Neural cell (in vitro differentiated cells): ENCODE data around the gene RAD51C. TPM values are rescaled to one million over a fixed set of nuclear protein-coding genes. Genes with fewer than 3 reads are reported as not detected.

Experiments used
- H2AFZ ChIP-seq: fragments of 200-600, 300-800 bp; sonication (generic), shearing (Covaris generic); 2 replicates; pipeline ENCODE4 v1.6.0; 2014; ENCODE audit warnings: low read depth, mild to moderate bottlenecking, antibody characterized with exemption, low read length, moderate library complexity
- H3F3A ChIP-seq: fragments of 200-600 bp; shearing (Covaris generic); 2 replicates; pipeline ENCODE4 v1.6.1; 2016; ENCODE audit warnings: mild to moderate bottlenecking, moderate library complexity, mixed read lengths, antibody characterized with exemption, low read length; ENCODE audit not compliant: insufficient read depth, poor library complexity, severe bottlenecking
- H3K27ac ChIP-seq: fragments of 200-600, 300-800 bp; sonication (generic), shearing (Covaris generic); 2 replicates; pipeline ENCODE4 v1.5.1; 2014; ENCODE audit warnings: mild to moderate bottlenecking, low read length, moderate library complexity
- H3K27me3 ChIP-seq: fragments of 300-800, 200-600 bp; sonication (generic), shearing (Covaris generic); 2 replicates; pipeline ENCODE4 v1.6.0; 2014; ENCODE audit warnings: mild to moderate bottlenecking, low read depth, low read length, moderate library complexity; ENCODE audit not compliant: insufficient read depth
- H3K36me3 ChIP-seq: fragments of 300-800, 200-600 bp; sonication (generic), shearing (Covaris generic); 2 replicates; pipeline ENCODE4 v1.5.1; 2014; ENCODE audit warnings: mild to moderate bottlenecking, antibody characterized with exemption, low read length, moderate library complexity; ENCODE audit not compliant: insufficient read depth
- H3K4me2 ChIP-seq: fragments of 300-800, 200-600 bp; sonication (generic), shearing (Covaris generic); 2 replicates; pipeline ENCODE4 v1.6.0; 2014; ENCODE audit warnings: mild to moderate bottlenecking, low read length
- H3K4me3 ChIP-seq: fragments of 300-800, 200-600 bp; sonication (generic), shearing (Covaris generic); 2 replicates; pipeline ENCODE4 v1.5.1; 2014; ENCODE audit warnings: mild to moderate bottlenecking, low read length, moderate library complexity
- H3K79me2 ChIP-seq: fragments of 200-600 bp; shearing (Covaris generic); replicated peaks from 2 replicates; pipeline ENCODE4 v1.6.0; 2014; ENCODE audit warnings: mild to moderate bottlenecking, low read length, moderate library complexity; ENCODE audit not compliant: insufficient read depth
- H3K9ac ChIP-seq: fragments of 300-800, 200-600 bp; sonication (generic), shearing (Covaris generic); 2 replicates; pipeline ENCODE4 v1.6.1; 2016; ENCODE audit warnings: mild to moderate bottlenecking, low read length, mixed read lengths
- H3K9me2 ChIP-seq: fragments of 200-600 bp; shearing (Covaris generic); 2 replicates; pipeline ENCODE4 v1.6.1; 2016; ENCODE audit warnings: mild to moderate bottlenecking, low read length, mixed read lengths; ENCODE audit not compliant: insufficient read depth
- H3K9me3 ChIP-seq: fragments of 200-600, 300-800 bp; sonication (generic), shearing (Covaris generic); 2 replicates; pipeline ENCODE4 v1.6.1; 2016; ENCODE audit warnings: mild to moderate bottlenecking, mixed run types, low read length, moderate library complexity, mixed read lengths
- H4K20me1 ChIP-seq: fragments of 200-600 bp; shearing (Covaris generic); 2 replicates; pipeline ENCODE4 v1.6.1; 2016; ENCODE audit warnings: mild to moderate bottlenecking, mixed run types; ENCODE audit not compliant: insufficient read depth
- CTCF ChIP-seq: fragments of 450-650 bp; IDR thresholded peaks from 2 replicates; pipeline ENCODE4 v1.5.1; 2014; ENCODE audit warnings: antibody characterized with exemption, mild to moderate bottlenecking, moderate library complexity; ENCODE audit not compliant: poor library complexity, severe bottlenecking
- EP300 ChIP-seq: fragments of 450-650 bp; conservative IDR thresholded peaks from 2 replicates; pipeline ENCODE4 v1.6.1; 2014; ENCODE audit warnings: antibody characterized with exemption, mild to moderate bottlenecking, moderate library complexity; ENCODE audit not compliant: poor library complexity, severe bottlenecking
- EZH2 ChIP-seq: fragments of 200-600, 300-800 bp; shearing (Covaris generic), sonication (generic); IDR thresholded peaks from 2 replicates; pipeline ENCODE4 v1.6.1; 2014; ENCODE audit warnings: antibody characterized with exemption, low read length, borderline replicate concordance, mild to moderate bottlenecking; ENCODE audit not compliant: insufficient read depth, poor library complexity, severe bottlenecking
- MXI1 ChIP-seq: fragments of 450-650 bp; conservative IDR thresholded peaks from 2 replicates; pipeline ENCODE4 v1.6.1; 2014; ENCODE audit warnings: antibody characterized with exemption, mild to moderate bottlenecking; ENCODE audit not compliant: poor library complexity, severe bottlenecking
- POLR2AphosphoS5 ChIP-seq: IDR thresholded peaks from 2 replicates; pipeline ENCODE4 v1.6.1; 2012
- RAD21 ChIP-seq: fragments of 450-650 bp; conservative IDR thresholded peaks from 2 replicates; pipeline ENCODE4 v1.6.1; 2014; ENCODE audit warnings: antibody characterized with exemption, mild to moderate bottlenecking, moderate library complexity
- REST ChIP-seq: IDR thresholded peaks from 2 replicates; pipeline ENCODE4 v1.6.1; 2012; ENCODE audit warnings: borderline replicate concordance
- SMC3 ChIP-seq: fragments of 450-650 bp; conservative IDR thresholded peaks from 2 replicates; pipeline ENCODE4 v1.6.1; 2014; ENCODE audit warnings: antibody characterized with exemption, mild to moderate bottlenecking, moderate library complexity; ENCODE audit not compliant: poor library complexity
- TAF1 ChIP-seq: IDR thresholded peaks from 2 replicates; pipeline ENCODE4 v1.6.1; 2012; ENCODE audit warnings: low read depth
- polyA plus RNA-seq: library from polyadenylated mRNA; depleted of rRNA; stranded (reverse); fragments of >200 nt; gene quantifications from 2 replicates; pipeline ENCODE4 v1.2.3, GENCODE V29; 2014

The RAD51C gene
- polyA plus RNA-seq, 1 donor from 2014 or later = 25.1 TPM

- TF ChIP-seq TAF1 (no peak), MXI1 (no peak), RAD21 (no peak), EZH2 (no peak), EP300 (no peak), POLR2AphosphoS5 (no peak), CTCF (no peak), SMC3 (no peak), REST (no peak)
- H3K4me2 ChIP-seq = no peak overlapping the region
- peaks cover 3% of the 10 kb centered on the region for H3F3A ChIP-seq
- no peaks in the 10 kb centered on the region for H3K36me3 ChIP-seq
- H3K79me2 ChIP-seq = peaks cover 52% of the 10 kb centered on the region
- peaks cover 4% of the 10 kb centered on the region for H4K20me1 ChIP-seq
- peak overlapping the region; percentile 93 for H3K4me3 ChIP-seq
- H3K9me2 ChIP-seq = no peaks in the 10 kb centered on the region
- H3K9ac ChIP-seq = no peak overlapping the region
- H3K27ac ChIP-seq = no peak overlapping the region
- H2AFZ ChIP-seq = no peak overlapping the region
- no peaks in the 10 kb centered on the region for H3K27me3 ChIP-seq
- no peaks in the 10 kb centered on the region for H3K9me3 ChIP-seq
Measured at GRCh38 chr17:58759522-58759921, 67.1 kb downstream of the RAD51C start.

- no peaks in the 10 kb centered on the region for H3K9me2 ChIP-seq
- H2AFZ ChIP-seq = no peak overlapping the region
- no peaks in the 10 kb centered on the region for H3F3A ChIP-seq
- no peaks in the 10 kb centered on the region for H3K36me3 ChIP-seq
- no peak overlapping the region for H3K9ac ChIP-seq
- no peak overlapping the region for H3K27ac ChIP-seq
- no peaks in the 10 kb centered on the region for H3K27me3 ChIP-seq
- TF ChIP-seq CTCF (no peak), REST (no peak), TAF1 (no peak), MXI1 (no peak), EP300 (no peak), POLR2AphosphoS5 (no peak), SMC3 (no peak), RAD21 (no peak), EZH2 (no peak)
- H3K4me2 ChIP-seq = no peak overlapping the region
- H3K79me2 ChIP-seq = peaks cover 58% of the 10 kb centered on the region
- H3K9me3 ChIP-seq = no peaks in the 10 kb centered on the region
- H4K20me1 ChIP-seq = peaks cover 4% of the 10 kb centered on the region
- peak overlapping the region; percentile 21 for H3K4me3 ChIP-seq
Measured at GRCh38 chr17:58760248-58760647, 67.8 kb downstream of the RAD51C start.
